Stimulated activated CD8-positive, alpha-beta memory T cell treated with anti-CD3 and anti-CD28 coated beads, Interleukin-15, amount 100 ng/mL, for 24 hours (primary cell): ENCODE data around the gene GRIN1.

ENCODE experiments used
- DNase-seq: peaks from one replicate; pipeline ENCODE4 v3.0.0-alpha.2; 2020; ENCODE audit warnings: low read depth

GRIN1 gene

DNA sequence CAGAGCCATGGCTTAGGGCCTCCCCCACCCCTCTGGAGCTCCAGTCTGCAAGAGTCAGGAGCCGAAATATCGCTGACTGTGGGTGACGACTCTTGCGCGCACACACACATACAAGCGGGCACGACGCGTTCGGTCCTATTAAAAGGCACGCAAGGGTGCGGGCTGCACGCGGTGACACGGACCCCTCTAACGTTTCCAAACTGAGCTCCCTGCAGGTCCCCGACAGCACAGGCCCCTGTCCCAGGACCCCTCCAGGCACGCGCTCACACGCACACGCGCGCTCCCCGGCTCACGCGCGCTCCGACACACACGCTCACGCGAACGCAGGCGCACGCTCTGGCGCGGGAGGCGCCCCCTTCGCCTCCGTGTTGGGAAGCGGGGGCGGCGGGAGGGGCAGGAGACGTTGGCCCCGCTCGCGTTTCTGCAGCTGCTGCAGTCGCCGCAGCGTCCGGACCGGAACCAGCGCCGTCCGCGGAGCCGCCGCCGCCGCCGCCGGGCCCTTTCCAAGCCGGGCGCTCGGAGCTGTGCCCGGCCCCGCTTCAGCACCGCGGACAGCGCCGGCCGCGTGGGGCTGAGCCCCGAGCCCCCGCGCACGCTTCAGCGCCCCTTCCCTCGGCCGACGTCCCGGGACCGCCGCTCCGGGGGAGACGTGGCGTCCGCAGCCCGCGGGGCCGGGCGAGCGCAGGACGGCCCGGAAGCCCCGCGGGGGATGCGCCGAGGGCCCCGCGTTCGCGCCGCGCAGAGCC, at the start of gene GRIN1:
GRIN1 (plus strand) TSS at position 433 of the 746 bp plus-strand sequence. CDS start 333 bp downstream, outside the sequence.
- DNase-seq, result no peak

DNA sequence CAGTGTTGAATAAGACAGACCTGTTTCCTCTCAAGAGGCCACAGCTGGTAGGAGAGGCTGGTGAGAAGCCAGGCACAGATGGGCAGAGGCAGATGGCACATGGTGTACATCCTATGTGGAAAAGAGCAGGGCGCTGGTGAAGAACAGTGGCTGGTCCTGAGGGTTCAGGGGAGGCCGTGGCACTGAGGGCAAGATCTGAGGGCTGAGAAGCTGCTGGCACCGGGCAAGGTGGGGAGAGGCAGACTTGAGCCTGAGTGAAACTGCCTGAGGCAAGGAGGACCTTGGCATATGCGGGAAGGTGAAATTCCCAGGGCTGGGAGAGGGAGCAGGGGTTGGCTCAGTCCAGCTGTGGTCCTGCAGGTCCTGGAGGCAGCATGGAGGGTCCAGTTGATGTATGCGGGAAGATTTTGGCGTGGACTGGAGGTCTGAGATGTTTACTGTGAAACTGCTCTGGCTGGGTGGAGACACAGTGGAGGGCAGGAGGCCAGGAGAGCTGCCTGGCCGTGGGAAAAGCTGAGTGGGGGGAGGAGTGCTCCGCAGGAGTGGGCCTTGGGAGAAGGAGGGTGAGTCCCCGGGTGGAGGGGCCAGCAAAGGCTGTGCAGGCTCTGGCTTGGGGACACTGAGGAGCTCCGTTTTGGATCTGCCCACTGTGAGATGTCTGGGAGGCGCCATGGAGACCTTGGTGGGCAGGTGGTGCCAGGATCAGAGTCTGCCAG, 49.6 kb upstream of the GRIN1 start:
- DNase-seq, result no peak

DNA sequence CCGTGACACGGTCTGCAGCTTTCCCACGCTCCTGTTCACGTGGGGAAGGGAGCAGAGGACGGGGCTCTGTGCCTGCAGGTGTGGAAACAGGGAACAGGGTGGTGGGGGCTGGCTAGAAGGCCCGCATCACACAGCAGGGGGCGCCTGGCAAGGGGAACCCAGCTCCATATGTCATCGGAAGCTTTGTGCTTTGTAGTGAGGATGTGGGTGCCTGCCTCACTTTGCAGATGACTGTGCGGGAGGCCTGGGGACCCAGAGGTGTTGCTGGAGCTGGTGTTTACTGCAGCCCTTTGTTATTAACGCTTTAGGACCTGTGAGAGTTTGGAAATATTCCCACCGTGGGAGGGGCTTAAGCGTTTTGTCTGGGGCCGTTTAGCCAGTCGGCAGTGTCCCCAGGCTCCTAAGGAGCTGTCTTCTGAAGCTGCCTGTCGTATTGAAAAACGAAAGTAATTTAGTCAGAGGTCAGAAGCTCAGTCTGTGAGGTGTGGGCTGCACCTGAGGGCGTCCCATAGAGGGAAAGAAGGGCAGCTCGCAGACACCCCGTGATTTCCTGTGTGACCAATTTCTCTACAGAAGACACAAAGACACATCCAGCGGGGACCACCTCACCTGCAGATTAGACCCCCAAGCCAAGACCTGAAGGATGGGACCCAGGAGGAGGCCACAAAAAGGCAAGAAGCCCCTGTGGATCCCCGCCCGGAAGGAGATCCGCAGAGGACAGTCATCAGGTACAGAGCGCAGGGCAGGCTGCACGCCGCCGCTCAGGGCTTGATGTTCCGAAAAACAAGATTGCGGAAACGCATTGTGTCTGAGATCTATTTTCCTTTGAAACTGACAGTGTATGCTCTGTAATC, 43.1 kb upstream of the GRIN1 start:
- DNase-seq, result peak; percentile 46

DNA sequence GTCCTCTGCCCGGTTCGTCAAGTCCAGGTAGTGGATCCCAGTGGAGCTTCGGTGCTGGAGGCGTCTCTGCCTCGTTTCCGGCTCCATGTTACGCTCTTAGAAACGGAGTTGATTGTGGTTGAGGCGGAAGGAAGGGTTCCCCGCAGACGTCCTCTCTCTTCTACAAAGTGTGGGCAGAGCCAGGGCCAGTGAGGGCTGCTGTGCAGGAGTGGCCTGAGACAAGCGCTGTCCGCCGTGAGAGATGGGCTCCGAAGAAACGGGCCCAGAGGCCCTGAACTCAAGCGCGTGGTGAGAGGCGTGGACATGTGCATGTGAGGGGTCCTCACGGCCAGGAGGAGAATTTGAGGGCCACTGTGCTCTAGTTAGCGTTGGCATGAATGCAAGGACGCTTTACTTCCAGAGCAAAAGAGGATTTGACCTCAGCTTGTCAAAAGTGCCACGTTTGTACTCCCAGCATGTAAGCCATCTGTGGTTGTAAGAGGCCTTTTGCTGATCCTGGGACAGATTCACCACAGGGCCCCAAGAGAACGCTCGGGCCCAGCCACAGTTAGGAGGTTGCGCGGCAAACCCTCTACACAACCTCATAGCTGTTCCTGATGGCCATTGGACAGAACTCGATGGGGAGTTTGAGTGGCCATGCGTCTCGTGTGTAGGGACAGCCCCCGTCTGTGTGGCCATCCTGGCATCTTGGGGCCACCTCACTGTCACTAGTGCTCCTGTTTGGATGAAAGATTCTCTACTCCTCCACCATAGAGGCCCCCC, 42.0 kb upstream of the GRIN1 start:
- DNase-seq, result no peak

DNA sequence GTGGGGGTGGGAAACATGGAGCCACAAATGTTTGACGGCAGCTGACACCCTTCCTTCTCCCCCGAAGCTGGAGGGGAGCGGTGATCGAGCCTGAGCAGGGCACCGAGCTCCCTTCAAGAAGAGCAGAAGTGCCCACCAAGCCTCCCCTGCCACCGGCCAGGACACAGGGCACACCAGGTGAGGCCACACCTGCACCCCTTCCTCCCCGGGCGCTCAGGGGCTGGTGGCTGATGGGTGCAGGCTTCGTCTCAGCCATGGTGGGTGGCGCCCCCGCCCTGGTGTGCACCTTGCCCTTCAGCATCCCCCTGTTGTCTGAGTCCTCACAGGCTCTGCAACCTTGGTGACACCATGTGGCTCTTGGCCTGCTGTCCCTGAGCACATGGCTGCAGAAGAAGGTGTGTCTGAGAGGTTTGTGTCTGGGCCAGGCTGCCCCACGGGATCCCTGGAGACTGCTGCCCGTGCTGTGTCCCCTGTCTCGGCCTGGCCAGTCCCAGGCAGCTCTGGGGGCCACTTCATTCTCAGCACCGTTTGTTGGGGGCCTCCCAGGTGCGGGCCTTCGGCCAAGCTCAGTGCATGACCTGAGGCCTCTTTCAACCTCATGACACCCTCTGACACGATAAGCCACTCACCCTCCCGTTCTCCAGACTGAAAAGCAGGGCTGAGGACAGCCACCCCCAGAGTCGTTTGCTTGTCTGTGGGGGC, 41.0 kb upstream of the GRIN1 start:
- no peak for DNase-seq

DNA sequence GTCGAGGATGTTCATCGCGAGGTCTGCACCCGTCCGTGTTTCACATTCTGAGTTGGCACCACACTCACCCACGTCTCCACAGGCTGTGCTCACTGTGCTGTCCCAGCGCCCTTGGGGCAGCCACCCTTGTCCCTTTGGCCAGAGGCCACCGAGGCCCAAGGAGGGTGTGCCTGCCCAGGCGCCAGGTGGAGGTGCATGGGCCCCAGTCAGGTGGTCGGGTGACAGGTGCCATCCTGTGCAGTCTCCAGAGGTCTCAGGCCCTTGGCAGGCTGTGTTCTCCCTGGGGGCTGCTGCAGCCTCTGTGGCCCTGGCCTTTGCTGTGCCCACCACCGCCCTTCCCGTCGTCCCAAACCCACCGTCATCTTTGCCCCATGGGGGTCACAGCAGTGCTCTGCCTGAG, 39.7 kb upstream of the GRIN1 start:
- no peak for DNase-seq

DNA sequence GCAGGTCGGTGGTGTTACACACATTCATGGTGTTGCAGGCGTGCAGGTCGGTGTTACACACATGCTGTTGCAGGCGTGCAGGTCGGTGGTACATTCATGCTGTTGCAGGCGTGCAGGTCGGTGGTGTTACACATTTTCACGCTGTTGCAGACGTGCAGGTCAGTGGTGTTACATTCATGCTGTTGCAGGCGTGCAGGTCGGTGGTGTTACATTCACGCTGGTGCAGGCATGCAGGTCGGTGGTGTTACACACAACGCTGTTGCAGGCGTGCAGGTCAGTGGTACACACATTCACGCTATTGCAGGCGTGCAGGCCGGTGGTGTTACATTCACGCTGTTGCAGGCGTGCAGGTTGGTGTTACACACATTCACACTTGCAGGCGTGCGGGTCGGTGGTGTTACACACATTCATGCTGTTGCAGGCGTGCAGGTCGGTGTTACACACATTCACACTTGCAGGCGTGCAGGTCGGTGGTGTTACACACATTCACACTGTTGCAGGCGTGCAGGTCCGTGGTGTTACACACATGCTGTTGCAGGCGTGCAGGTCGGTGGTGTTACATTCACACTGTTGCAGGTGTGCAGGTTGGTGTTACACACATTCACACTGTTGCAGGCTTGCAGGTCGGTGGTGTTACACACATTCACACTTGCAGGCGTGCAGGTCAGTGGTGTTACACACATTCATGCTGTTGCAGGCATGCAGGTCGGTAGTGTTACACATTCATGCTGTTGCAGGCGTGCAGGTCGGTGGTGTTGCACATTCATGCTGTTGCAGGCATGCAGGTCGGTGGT, 35.6 kb upstream of the GRIN1 start:
- DNase-seq, result no peak

DNA sequence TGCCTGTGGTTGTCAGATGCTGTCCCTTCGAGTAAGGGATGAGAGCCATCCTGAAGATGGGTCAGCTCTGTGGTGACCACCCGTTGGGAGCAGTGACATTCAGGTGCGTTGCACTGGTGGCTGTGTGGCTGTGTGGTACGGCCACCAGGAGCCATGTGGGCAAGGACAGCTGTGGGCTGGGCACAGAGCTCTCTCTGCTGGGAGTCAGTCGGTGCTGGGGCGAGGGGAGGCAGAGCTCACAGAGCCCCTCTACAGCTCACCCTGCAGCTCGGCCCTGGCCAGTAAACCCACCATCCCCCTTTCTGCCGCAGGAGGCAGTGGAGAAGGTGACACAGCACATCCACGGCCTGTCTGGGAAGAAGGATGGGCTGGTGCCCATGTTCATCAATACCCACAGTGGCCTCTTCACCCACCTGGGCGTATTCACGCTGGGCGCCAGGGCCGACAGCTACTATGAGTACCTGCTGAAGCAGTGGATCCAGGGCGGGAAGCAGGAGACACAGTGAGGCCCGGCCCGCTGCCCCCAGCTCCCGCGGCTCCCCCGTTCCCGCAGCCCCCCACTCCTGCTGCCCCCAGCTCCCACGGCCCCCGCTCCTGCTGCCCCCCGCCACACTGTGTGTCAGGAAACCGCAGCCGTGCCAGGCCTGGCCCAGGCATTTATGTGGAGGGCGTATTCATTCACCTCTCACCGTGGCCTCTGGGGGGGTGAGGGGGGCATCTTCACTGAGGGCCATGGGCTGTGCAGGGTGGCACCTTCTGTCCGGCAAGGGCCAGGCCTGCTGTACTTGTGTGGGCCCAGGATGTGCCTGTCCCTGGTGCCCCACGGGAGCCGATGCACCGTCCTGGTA, 32.9 kb upstream of the GRIN1 start:
- DNase-seq, result no peak

DNA sequence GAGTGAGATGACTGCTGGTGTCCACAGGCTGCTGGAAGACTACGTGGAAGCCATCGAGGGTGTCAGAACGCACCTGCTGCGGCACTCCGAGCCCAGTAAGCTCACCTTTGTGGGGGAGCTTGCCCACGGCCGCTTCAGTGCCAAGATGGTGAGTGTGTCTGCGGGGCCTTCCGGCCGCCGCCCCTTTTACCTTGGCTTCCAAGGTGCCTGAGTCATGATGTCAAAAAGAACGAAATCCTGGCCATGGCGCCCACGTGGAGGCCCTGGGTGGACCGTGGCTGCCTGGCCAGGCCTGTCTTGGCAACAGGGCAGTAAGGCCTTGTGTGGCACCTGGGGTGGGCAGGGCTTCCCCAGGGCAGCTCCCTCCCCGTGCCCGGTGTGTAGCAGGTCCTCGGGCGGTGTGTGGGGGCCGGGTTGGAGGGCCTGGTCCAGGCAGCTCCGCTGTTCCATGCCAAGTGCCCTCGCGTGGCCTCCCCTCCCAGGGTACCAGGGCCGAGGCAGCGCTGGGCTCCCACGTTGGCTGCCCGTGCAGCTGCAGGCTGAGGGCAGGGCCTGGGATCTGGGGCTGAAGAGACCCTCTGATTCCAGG, 32.2 kb upstream of the GRIN1 start:
- no peak for DNase-seq

DNA sequence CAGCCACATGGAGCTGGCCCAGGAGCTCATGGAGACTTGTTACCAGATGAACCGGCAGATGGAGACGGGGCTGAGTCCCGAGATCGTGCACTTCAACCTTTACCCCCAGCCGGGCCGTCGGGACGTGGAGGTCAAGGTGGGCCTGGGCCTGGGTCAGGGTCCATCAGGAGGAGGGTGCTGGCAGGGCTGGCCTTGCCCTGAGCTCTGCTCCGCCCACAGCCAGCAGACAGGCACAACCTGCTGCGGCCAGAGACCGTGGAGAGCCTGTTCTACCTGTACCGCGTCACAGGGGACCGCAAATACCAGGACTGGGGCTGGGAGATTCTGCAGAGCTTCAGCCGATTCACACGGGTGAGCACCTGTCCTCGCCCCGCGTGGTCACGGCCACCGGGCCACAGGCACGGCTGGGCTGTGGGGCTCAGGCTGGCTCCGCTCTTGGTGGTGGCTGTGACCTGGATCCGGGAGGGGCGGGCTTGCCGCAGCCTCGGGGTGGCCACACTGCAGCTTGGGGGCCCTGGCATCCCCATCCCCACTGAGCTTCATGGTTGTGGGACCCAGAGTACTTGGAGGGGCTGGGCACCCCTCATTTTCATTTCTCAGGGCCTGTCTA, 31.5 kb upstream of the GRIN1 start:
- DNase-seq, result no peak

DNA sequence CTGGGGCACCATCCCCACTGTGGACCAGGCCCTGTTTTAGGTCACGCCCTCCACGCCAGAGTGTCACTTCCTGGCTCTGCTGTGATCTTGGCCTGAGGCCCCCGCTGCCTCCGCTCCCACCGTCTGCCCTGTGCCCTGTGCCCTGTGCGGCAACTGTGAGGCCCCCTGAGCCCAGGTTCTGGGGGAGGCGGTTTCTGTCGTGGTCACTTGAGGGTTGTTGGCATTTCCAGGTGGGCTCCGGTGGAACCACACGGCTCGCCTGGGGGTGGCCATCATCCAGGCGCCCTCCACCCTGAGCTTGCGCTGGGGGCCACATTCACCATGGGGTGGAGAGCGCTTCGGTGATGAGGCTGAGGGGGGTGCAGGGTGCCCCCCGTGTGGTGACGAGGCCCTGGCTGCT, 31.0 kb upstream of the GRIN1 start:
- DNase-seq, result no peak

DNA sequence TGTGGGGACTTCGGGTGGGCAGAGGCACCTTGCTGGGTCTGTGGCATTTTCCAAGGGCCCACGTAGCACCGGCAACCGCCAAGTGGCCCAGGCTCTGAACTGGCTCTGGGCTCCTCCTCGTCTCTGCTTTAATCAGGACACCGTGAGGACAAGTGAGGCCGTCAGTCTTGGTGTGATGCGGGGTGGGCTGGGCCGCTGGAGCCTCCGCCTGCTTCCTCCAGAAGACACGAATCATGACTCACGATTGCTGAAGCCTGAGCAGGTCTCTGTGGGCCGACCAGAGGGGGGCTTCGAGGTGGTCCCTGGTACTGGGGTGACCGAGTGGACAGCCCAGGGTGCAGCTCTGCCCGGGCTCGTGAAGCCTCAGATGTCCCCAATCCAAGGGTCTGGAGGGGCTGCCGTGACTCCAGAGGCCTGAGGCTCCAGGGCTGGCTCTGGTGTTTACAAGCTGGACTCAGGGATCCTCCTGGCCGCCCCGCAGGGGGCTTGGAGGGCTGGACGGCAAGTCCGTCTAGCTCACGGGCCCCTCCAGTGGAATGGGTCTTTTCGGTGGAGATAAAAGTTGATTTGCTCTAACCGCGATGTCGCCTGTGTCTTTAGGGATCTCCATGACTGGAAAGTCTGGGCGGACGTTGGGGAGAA, 30.2 kb upstream of the GRIN1 start:
- no peak for DNase-seq

DNA sequence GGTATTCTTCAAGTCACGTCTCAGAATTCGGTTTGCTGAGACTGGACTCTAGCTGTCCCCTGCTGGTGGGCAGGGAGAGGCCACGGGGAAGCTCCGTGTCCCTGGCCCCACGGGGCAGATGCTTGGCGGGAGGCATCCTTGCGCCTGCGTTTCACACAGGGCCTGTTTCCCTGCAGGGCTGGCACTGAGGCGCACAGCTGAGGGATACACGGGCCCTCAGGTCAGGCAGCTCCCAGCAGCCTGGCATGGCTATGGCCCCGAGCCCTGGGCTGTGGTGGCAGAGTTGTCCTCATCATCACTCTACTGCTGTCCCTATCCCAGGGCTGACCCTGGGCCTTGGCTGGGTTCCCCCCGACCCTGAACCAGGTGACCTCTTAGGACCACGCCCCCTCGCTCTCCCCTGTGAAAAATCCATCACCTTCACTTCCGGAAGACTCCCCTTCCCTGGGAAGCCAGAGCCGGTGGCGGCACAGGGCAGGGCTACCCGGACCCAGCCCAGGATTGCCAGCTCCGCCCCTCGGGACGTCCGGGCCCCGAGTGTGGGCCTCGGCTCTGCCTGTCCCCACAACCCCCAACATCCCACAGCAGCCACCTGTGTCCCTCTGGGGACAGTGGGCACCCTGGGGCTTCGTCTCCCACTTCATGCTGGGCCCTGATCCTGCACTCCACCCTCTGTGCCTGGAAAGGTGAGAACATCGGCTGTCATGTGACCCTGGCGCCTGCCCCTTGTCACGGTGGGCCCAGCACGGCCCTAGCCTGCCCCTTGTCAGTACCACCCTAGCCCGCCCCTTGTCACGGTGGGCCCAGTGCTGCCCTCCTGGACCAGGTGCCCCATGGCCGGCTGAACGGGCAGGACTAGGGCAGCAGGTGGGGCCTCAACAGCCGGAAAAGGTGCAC, 29.5 kb upstream of the GRIN1 start:
- no peak for DNase-seq

DNA sequence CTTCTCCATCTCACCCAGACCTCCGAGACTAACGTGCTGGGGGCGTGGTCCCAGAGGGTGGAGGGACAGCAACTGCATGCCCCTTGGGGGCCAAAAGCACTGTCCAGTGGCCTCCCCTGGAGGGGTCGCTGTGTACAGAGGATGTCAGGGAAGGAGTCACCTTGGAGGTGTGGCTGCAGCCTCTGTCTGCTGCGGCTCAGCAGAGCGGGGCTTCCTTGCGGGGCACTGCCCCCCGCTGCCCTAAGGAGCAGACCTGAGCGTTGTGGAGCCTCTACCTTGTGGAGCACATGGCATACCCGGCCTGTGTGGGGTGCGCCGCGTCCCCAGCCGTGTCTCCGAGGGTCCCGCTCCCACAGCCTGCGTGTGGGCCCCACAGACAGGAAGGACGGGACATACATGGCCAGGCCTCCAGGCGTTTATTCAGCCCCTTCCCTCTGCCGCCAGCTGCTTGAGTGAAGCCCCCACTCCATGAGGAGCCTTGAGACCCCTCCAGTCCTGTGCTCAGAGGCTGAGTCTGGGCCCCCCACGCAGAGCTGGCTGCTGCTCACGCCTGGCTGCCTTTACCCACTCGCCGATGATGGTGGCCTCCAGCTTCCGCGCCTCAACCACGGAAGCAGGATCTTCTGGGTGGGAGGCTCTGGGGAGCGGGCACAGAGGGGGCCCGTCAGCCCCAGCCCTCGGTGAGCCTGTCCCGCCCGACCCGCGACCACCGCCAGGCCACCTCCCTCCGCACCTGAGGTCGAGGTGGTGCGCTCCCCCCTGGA, 28.6 kb upstream of the GRIN1 start:
- DNase-seq, result no peak

DNA sequence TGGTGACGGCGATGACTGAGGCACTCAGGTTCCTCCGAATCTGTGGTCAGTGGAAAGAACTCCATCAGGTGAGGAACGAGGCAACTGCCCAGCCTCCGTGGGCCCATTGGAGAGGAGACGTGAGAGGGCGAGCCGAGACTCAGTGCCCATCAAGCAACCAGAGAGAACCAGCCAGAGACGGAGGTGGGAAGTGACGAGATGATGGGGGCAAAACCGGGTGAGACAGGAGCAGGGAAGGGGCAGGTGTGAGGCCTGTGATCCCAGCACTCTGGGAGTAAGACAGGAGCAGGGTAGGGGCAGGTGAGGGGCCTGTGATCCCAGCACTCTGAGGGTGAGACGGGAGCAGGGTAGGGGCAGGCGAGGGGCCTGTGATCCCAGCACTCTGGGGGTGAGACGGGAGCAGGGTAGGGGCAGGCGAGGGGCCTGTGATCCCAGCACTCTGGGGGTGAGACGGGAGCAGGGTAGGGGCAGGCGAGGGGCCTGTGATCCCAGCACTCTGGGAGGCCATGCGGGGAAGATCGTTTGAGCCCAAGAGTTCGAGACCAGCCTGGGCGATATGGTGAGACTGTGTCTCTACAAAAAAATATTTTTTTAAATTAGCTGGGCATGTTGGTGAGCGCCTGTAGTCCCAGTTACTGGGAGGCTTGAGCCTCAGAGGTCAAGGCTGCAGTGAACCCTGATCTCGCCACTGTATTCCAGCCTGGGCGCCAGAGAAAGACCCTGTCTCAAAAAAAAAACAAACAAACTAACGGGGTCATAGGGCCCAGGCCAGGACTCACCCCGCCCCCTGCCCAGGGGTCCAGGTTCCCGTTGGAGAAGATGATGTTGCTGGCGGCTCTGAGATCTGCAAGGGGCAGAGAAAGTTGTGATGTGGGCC, 27.8 kb upstream of the GRIN1 start:
- no peak for DNase-seq
